Measurements from ENCODE around the gene ATP2B1. TPM values are rescaled to one million over a fixed set of nuclear protein-coding genes. Genes with fewer than 3 reads are reported as not detected.

Gene ATP2B1
- total RNA-seq, 1 donor, result 214 TPM

GRCh38 chr12:89619764-89620163, 88.9 kb downstream of the ATP2B1 start:
- DNase-seq (ENCODE audit: low read depth), result no peak
- no peak overlapping the region for H3K4me3 ChIP-seq (ENCODE audit: low read depth, low read length)
- TF ChIP-seq, protein P1, sequence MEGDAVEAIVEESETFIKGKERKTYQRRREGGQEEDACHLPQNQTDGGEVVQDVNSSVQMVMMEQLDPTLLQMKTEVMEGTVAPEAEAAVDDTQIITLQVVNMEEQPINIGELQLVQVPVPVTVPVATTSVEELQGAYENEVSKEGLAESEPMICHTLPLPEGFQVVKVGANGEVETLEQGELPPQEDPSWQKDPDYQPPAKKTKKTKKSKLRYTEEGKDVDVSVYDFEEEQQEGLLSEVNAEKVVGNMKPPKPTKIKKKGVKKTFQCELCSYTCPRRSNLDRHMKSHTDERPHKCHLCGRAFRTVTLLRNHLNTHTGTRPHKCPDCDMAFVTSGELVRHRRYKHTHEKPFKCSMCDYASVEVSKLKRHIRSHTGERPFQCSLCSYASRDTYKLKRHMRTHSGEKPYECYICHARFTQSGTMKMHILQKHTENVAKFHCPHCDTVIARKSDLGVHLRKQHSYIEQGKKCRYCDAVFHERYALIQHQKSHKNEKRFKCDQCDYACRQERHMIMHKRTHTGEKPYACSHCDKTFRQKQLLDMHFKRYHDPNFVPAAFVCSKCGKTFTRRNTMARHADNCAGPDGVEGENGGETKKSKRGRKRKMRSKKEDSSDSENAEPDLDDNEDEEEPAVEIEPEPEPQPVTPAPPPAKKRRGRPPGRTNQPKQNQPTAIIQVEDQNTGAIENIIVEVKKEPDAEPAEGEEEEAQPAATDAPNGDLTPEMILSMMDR (IDR thresholded peaks at IDR 0.05; ENCODE audit: insufficient read depth, low read depth, low read length), result no peak

- no peak for DNase-seq (ENCODE audit: low read depth)
- TF ChIP-seq, protein P1 (IDR thresholded peaks at IDR 0.05; ENCODE audit: insufficient read depth, low read depth, low read length), result peak; percentile 19
Measured at GRCh38 chr12:89618113-89618862, 90.3 kb downstream of the ATP2B1 start.

DNA sequence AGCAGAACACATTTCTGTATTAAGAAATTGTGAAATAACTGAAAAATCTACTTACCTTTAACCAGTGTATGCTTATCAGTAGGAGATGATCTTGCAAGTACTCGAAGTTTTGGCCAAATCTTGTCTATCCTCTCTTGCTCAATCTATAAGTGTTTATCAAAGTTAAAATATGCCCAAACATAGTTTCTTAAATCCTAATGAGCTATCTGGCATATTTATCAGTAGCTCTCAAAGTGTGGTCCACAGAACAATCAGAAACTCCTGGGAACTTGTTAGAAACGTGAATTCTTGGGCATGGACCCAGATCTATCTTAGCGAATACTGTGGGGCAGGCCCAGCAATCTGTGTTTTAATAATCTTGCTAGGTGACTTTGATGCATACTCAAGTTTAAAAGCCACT, 98.3 kb downstream of the ATP2B1 start:
- DNase-seq (ENCODE audit: low read depth), result no peak
- TF ChIP-seq, protein P1 (IDR thresholded peaks at IDR 0.05; ENCODE audit: insufficient read depth, low read depth, low read length), result no peak
- no peak overlapping the region for H3K4me3 ChIP-seq (ENCODE audit: low read depth, low read length)

More at GRCh38 chr12:89618113-89618862, 90.3 kb downstream of the ATP2B1 start:
- H3K4me3 ChIP-seq (ENCODE audit: low read depth, low read length), result no peak overlapping the region

DNA sequence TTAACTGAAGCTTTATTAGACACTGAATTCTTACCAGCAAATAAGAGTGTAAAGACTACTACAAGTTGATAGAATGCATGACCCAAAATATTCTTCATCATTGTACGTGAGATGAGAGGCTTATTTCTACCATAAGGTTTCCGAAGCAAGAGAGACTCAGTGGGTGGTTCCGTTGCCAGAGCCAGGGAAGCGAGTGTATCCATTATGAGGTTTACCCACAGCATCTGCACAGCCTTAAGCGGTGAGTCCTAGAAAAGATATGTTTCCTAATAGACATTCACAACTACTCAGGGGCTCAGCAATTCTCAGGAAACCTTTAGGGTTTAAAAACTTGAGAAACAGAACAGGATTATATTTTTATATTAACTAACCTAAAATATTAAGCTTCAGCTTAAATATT, 105.0 kb downstream of the ATP2B1 start:
- no peak for DNase-seq (ENCODE audit: low read depth)
- TF ChIP-seq, protein P1 (IDR thresholded peaks at IDR 0.05; ENCODE audit: insufficient read depth, low read depth, low read length), result no peak
- no peak overlapping the region for H3K4me3 ChIP-seq (ENCODE audit: low read depth, low read length)

- TF ChIP-seq, protein P1 (IDR thresholded peaks at IDR 0.05; ENCODE audit: insufficient read depth, low read depth, low read length), result no peak
- H3K4me3 ChIP-seq (ENCODE audit: low read depth, low read length), result no peak overlapping the region
- DNase-seq (ENCODE audit: low read depth), result no peak
Measured at GRCh38 chr12:89597770-89598169, 110.9 kb downstream of the ATP2B1 start.

DNA sequence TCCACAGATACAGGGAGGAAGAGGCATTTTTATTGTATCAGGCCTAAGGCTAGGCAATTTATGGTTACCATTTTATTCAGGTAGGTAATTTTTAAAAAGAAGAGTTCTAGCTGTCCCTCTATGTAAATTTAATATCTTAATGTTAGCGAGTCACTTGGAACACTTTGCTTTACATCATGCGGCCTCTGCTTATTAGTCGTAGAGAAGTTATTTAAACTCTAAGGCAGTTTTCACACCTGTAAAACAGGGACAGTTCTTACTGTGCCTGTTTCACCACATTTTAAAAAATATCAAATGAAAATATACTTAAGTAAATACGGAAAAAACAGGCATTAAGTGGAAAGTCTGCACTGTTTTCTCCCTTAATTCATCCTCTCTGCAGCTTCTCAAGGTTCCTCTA, 111.4 kb downstream of the ATP2B1 start:
- DNase-seq (ENCODE audit: low read depth), result no peak
- TF ChIP-seq, protein P1 (IDR thresholded peaks at IDR 0.05; ENCODE audit: insufficient read depth, low read depth, low read length), result no peak

GRCh38 chr12:89593873-89594272, 114.8 kb downstream of the ATP2B1 start:
- TF ChIP-seq, protein P1 (IDR thresholded peaks at IDR 0.05; ENCODE audit: insufficient read depth, low read depth, low read length), result no peak
- no peak for DNase-seq (ENCODE audit: low read depth)
- no peak overlapping the region for H3K4me3 ChIP-seq (ENCODE audit: low read depth, low read length)

More for the DNA sequence above, 111.4 kb downstream of the ATP2B1 start:
- no peak overlapping the region for H3K4me3 ChIP-seq (ENCODE audit: low read depth, low read length)
